BLaER1 (cell line): ENCODE results near the gene SUGP2.

Experiments
- H3K27ac ChIP-seq: shearing (Covaris generic); formaldehyde crosslinking; 2 replicates; pipeline ENCODE4 v1.8.1; 2022
- H3K27me3 ChIP-seq: shearing (Covaris generic); formaldehyde crosslinking; 2 replicates; pipeline ENCODE4 v1.8.1; 2022
- H3K36me3 ChIP-seq: shearing (Covaris generic); formaldehyde crosslinking; 2 replicates; pipeline ENCODE4 v1.8.1; 2022
- H3K4me1 ChIP-seq: shearing (Covaris generic); formaldehyde crosslinking; 2 replicates; pipeline ENCODE4 v1.8.1; 2022
- H3K4me2 ChIP-seq: shearing (Covaris generic); formaldehyde crosslinking; 2 replicates; pipeline ENCODE4 v1.8.1; 2022
- H3K4me3 ChIP-seq: shearing (Covaris generic); formaldehyde crosslinking; 2 replicates; pipeline ENCODE4 v1.8.1; 2022
- H3K9ac ChIP-seq: shearing (Covaris generic); formaldehyde crosslinking; 2 replicates; pipeline ENCODE4 v1.8.1; 2022
- H3K9me3 ChIP-seq: shearing (Covaris generic); formaldehyde crosslinking; 2 replicates; pipeline ENCODE4 v1.8.1; 2022
- H4K20me1 ChIP-seq: shearing (Covaris generic); formaldehyde crosslinking; 2 replicates; pipeline ENCODE4 v1.8.1; 2022
- Cebpa-rat ChIP-seq: shearing (Covaris generic); IDR thresholded peaks from 2 replicates; pipeline ENCODE4 v1.8.1; 2022

The SUGP2 gene

GRCh38 chr19:19059837-19060611, 26.7 kb upstream of the SUGP2 start:
- H3K4me2 ChIP-seq, result no peak overlapping the region
- no peak overlapping the region for H3K4me3 ChIP-seq
- H3K4me1 ChIP-seq, result peaks cover 19% of the 10 kb centered on the region
- TF ChIP-seq Cebpa-rat, result no peak
- peaks cover 74% of the 10 kb centered on the region for H3K36me3 ChIP-seq
- no peaks in the 10 kb centered on the region for H3K27me3 ChIP-seq
- peaks cover 7% of the 10 kb centered on the region; the same call in 1 of the 2 replicates for H4K20me1 ChIP-seq
- no peak overlapping the region for H3K9ac ChIP-seq
- H3K9me3 ChIP-seq, result no peaks in the 10 kb centered on the region
- H3K27ac ChIP-seq, result peak overlapping the region; percentile 32; the same call in 1 of the 2 replicates

GRCh38 chr19:19059018-19059836, 25.9 kb upstream of the SUGP2 start:
- Histone ChIP-seq H3K36me3 (peaks cover 82% of the 10 kb centered on the region), H3K4me3 (no peak overlapping the region), H3K27ac (no peak overlapping the region), H3K4me1 (peaks cover 19% of the 10 kb centered on the region), H3K9ac (no peak overlapping the region), H3K27me3 (no peaks in the 10 kb centered on the region), H4K20me1 (peaks cover 13% of the 10 kb centered on the region; the same call in 1 of the 2 replicates), H3K9me3 (no peaks in the 10 kb centered on the region), H3K4me2 (no peak overlapping the region)
- TF ChIP-seq Cebpa-rat, result no peak

- TF ChIP-seq Cebpa-rat, result no peak
- Histone ChIP-seq H3K27ac (no peak overlapping the region), H3K4me1 (peaks cover 13% of the 10 kb centered on the region), H3K9ac (no peak overlapping the region), H3K27me3 (no peaks in the 10 kb centered on the region), H3K36me3 (peaks cover 97% of the 10 kb centered on the region), H3K4me2 (no peak overlapping the region), H4K20me1 (peaks cover 28% of the 10 kb centered on the region), H3K9me3 (no peaks in the 10 kb centered on the region), H3K4me3 (no peak overlapping the region)
Measured at GRCh38 chr19:19057720-19058119, 24.4 kb upstream of the SUGP2 start.

DNA sequence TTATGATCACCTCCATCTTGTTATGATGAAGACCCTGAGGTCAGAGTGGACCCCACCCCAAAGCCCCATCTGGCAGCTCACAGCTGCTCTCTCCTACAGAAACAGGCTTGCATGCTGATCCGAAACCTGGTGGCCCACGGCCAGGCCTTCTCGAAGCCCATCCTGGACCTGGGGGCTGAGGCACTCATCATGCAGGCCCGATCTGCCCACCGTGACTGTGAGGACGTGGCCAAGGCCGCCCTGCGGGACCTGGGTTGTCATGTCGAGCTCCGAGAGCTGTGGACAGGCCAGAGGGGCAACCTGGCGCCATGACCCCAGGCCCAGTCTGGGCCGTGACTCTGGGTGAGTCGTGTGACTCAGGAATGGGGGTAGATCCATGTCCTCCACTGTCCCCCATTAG, 24.0 kb upstream of the SUGP2 start:
- no peak overlapping the region for H3K27ac ChIP-seq

DNA sequence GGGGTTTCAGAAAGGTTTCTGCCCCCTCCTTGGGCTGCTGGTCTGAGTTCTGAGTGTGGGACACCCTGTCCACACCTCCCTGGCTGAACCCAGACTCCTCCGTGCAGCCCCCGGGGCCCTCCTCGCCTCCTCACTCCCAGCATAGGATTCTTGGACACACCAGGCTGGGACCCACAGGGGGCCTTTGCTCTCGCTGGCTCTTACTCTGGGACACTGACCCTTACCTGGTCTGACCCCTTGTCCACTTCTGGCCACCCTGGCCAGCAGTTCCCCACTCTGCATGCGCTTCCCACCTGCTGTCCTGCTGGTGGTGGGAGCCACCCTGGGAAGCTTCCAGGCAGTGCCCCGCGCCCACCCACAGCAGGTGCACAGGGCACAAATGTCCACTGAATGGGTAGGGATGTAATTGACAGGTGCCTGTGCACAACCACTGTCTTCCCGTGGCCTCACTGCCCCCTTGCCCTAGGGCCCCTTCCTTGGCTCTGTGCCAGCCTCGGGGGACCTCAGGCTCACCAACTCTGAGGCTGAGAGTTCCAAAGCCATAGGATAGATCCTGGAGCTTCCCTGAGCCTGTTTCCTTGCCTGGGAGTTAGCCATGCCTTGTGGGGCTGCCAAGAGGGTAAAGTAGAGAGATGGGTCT, 23.4 kb upstream of the SUGP2 start:
- no peaks in the 10 kb centered on the region for H3K27me3 ChIP-seq
- no peak overlapping the region for H3K9ac ChIP-seq
- H3K4me2 ChIP-seq, result no peak overlapping the region
- H3K36me3 ChIP-seq, result peaks cover 98% of the 10 kb centered on the region
- H3K27ac ChIP-seq, result no peak overlapping the region
- no peaks in the 10 kb centered on the region for H3K9me3 ChIP-seq
- 0 out of 2 replicates have a peak, but pooled peaks cover 6% of the 10 kb centered on the region for H3K4me1 ChIP-seq
- TF ChIP-seq Cebpa-rat, result no peak
- peaks cover 35% of the 10 kb centered on the region for H4K20me1 ChIP-seq
- H3K4me3 ChIP-seq, result no peak overlapping the region

More for the DNA sequence above, 24.0 kb upstream of the SUGP2 start:
- no peaks in the 10 kb centered on the region for H3K27me3 ChIP-seq
- H3K4me1 ChIP-seq, result peaks cover 9% of the 10 kb centered on the region
- H3K9ac ChIP-seq, result no peak overlapping the region
- H4K20me1 ChIP-seq, result peaks cover 32% of the 10 kb centered on the region
- H3K36me3 ChIP-seq, result peaks cover 98% of the 10 kb centered on the region
- TF ChIP-seq Cebpa-rat, result no peak
- H3K4me2 ChIP-seq, result no peak overlapping the region
- H3K4me3 ChIP-seq, result no peak overlapping the region
- no peaks in the 10 kb centered on the region for H3K9me3 ChIP-seq

GRCh38 chr19:19055701-19056100, 22.4 kb upstream of the SUGP2 start:
- Histone ChIP-seq H3K27me3 (no peaks in the 10 kb centered on the region), H4K20me1 (peaks cover 35% of the 10 kb centered on the region), H3K4me1 (0 out of 2 replicates have a peak, but pooled peaks cover 6% of the 10 kb centered on the region), H3K9ac (no peak overlapping the region), H3K27ac (no peak overlapping the region), H3K9me3 (no peaks in the 10 kb centered on the region), H3K4me2 (no peak overlapping the region), H3K36me3 (peaks cover 98% of the 10 kb centered on the region), H3K4me3 (no peak overlapping the region)
- no peak for TF ChIP-seq Cebpa-rat

- TF ChIP-seq Cebpa-rat, result no peak
- Histone ChIP-seq H3K4me1 (0 out of 2 replicates have a peak, but pooled peaks cover 2% of the 10 kb centered on the region), H3K27me3 (no peaks in the 10 kb centered on the region), H3K36me3 (peaks cover 100% of the 10 kb centered on the region), H3K4me3 (no peak overlapping the region), H3K4me2 (no peak overlapping the region), H4K20me1 (peaks cover 35% of the 10 kb centered on the region), H3K9me3 (no peaks in the 10 kb centered on the region), H3K27ac (no peak overlapping the region), H3K9ac (no peak overlapping the region)
Measured at GRCh38 chr19:19054939-19055440, 21.7 kb upstream of the SUGP2 start.

DNA sequence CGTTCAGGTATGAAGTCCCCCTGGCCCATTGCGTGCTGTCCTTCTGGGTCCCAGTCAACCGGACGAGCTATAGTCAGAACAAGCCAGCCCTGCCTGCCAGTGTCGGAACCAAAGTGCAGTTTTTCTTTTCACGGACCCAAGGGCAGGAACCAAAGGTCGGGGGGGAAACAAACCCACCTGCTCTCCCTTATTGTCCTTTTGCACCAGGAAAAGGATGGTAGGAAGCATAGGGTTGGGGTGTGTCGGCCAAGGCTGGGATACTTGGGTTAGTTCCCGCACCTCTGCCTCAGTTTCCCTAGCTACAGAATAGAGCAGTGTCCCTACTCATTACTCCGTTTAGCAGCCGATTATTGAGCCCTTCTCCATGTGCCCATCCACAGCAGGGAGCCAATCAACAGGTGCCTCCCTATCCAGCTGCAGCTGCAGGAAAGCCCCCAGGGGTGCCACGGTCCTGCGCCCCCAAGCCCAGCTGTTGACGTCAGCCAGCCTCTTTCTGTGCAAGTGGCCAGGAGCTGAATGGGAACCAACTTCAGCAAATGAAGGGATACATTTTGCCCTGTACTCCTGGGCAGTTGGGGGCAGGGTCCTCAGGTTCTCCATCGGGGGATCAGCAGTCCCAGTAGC, 21.1 kb upstream of the SUGP2 start:
- Histone ChIP-seq H3K9me3 (no peaks in the 10 kb centered on the region), H3K36me3 (peaks cover 100% of the 10 kb centered on the region), H3K27ac (no peak overlapping the region), H3K27me3 (no peaks in the 10 kb centered on the region), H3K9ac (no peak overlapping the region), H3K4me2 (no peak overlapping the region), H3K4me3 (no peak overlapping the region), H3K4me1 (no peaks in the 10 kb centered on the region), H4K20me1 (peaks cover 35% of the 10 kb centered on the region)
- TF ChIP-seq Cebpa-rat, result no peak

GRCh38 chr19:19053508-19054314, 20.4 kb upstream of the SUGP2 start:
- H3K9ac ChIP-seq, result no peak overlapping the region
- no peaks in the 10 kb centered on the region for H3K9me3 ChIP-seq
- H3K27me3 ChIP-seq, result no peaks in the 10 kb centered on the region
- TF ChIP-seq Cebpa-rat, result no peak
- no peak overlapping the region for H3K4me2 ChIP-seq
- peaks cover 35% of the 10 kb centered on the region for H4K20me1 ChIP-seq
- H3K4me1 ChIP-seq, result no peaks in the 10 kb centered on the region
- H3K27ac ChIP-seq, result no peak overlapping the region
- no peak overlapping the region for H3K4me3 ChIP-seq
- H3K36me3 ChIP-seq, result peaks cover 100% of the 10 kb centered on the region
